Hypothalamus (tissue), 51 donors: ENCODE measurements around the gene TPD52L1.
"Not testable (repeated sequence)": the region's sequence is repeated elsewhere in the genome, so short reads cannot be mapped to it uniquely, and the experiment has no call there.

Experiments used
- DNase-seq, 51 donors: peaks; one replicate each; lab custom pipeline; 2025; lab: John Stamatoyannopoulos, UW

Gene TPD52L1

DNA sequence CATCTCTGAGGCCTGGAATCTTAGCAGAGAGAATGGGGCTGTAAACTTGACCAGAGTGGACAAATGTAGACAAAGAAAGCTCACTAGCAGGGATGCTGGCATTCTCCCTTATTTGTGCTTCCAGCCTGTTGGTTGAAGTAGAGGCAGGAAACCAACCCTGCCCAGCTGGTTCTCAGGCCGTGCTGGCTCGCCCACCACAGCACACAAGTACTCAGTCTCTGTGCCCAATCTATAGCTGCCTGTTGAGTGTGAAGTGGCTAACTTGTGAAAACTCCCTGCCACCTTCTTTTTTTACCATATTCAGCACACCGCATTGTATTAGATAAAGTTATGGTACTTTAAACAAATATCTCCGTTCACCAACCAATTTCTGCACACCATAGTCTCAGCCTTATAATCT lies 110.9 kb downstream of the TPD52L1 start:
- DNase-seq, result no peak

GRCh38 chr6:125267806-125268523 lies 114.4 kb downstream of the TPD52L1 start:
- no peak for DNase-seq

- no peak for DNase-seq
These were observed 115.2 kb downstream of the TPD52L1 start for GRCh38 chr6:125268765-125269164.

- no peak for DNase-seq
These were observed 115.9 kb downstream of the TPD52L1 start for GRCh38 chr6:125269328-125269985.

DNA sequence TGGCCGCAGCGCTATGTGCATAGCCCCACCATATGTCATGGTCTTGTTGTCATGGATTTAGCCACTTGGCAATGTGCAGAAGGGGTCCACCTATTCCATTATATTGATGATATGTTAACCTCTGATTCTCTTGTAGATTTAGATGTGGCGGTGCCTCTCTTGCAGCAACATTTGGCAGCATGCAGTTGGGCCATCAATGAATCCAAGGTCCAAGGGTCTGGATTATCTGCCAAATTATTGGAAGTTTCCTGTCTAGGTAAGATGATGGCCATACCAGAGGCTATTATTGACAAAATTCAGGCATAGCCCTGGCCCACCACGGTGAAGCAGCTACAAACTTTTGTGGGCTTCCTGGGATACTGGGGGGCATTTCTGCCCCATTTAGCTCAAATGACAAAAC lies 116.8 kb downstream of the TPD52L1 start:
- no peak for DNase-seq

GRCh38 chr6:125271486-125272159 lies 118.0 kb downstream of the TPD52L1 start:
- DNase-seq, result no peak

GRCh38 chr6:125273251-125273650 lies 119.7 kb downstream of the TPD52L1 start:
- DNase-seq, result no peak

DNA sequence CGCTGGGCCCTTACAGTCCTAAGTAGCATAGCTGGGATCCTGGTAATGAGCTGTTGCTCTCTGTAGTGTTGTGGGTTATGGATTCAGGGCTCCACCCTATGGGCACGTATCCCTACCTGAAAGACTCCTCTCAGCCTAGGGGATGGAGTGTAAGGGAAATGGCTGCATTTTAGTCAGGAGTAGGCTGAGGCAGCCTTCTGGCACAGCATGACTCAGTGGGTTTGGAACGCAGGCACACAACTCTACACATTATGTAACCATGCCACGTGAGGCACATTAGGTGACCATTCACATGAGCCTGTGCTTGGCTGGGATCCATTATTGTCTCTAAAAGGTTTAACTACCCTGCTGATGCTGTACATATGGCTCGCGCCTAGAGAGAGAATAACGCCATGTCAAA lies 120.4 kb downstream of the TPD52L1 start:
- DNase-seq, result no peak

GRCh38 chr6:125274935-125275334 lies 121.4 kb downstream of the TPD52L1 start:
- peak in 1 of 51 donors; percentile 30 for DNase-seq

GRCh38 chr6:125275779-125276178 lies 122.2 kb downstream of the TPD52L1 start:
- DNase-seq, result no peak

DNA sequence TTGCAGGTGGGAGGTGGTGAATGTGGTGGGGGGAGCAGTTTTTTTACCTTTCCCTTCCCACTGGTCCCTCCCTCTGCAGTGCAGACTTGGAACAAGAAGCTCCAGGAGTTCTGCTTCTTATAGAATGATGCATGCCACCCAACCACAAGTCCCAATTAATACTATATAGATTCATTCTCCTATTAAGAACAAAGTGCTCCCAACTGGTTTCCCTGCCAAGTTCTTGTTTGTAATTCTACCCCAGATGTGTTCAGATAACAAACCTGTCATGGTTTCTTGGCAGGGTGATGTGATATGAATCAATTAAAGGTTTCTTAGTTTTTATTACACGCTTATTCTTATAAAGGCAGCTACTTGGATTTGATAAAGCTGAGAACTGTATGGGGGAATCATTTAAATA lies 124.3 kb downstream of the TPD52L1 start:
- DNase-seq, result no peak

GRCh38 chr6:125279961-125280360 lies 126.4 kb downstream of the TPD52L1 start:
- no peak for DNase-seq

DNA sequence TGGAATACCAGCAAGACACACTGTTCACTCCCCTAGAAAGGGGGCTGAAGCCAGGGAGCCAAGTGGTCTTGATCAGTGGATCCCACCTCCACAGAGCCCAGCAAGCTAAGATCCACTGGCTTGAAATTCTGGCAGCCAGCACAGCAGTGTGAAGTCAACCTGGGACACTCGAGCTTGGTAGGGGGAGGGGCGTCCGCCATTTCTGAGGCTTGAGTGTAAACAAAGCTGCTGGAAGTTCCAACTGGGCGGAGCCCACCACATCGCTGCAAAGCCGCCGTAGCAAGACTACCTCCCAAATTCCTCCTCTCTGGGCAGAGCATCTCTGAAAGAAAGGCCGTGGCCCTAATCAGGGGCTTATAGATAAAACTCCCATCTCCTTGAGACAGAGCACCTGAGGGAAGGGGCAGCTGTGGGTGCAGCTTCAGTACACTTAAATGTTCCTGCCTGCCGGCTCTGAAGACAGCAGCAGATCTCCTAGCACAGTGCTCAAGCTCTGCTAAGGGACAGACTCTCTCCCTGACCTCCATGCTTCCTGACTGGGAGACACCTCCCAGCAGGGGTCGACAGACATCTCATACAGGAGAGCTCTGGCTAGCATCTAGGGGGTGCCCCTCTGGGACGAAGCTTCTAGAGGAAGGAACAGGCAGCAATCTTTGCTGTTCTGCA lies 126.9 kb downstream of the TPD52L1 start:
- DNase-seq, result not testable (repeated sequence)

DNA sequence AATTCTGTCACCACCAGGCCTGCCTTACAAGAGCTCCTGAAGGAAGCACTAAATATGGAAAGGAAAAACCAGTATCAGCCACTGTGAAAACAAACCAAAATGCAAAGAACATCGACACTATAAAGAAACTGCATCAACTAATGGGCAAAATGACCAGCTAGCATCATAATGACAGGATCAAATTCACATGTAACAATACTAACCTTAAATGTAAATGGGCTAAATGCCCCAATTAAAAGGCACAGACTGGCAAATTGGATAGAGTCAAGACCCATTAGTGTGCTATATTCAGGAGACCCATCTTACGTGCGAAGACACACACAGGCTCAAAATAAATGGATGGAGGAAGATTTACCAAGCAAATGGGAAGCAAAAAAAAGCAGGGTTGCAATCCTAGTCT lies 128.9 kb downstream of the TPD52L1 start:
- not testable (repeated sequence) for DNase-seq

- DNase-seq, result no peak
These were observed 131.8 kb downstream of the TPD52L1 start for GRCh38 chr6:125285353-125285752.

DNA sequence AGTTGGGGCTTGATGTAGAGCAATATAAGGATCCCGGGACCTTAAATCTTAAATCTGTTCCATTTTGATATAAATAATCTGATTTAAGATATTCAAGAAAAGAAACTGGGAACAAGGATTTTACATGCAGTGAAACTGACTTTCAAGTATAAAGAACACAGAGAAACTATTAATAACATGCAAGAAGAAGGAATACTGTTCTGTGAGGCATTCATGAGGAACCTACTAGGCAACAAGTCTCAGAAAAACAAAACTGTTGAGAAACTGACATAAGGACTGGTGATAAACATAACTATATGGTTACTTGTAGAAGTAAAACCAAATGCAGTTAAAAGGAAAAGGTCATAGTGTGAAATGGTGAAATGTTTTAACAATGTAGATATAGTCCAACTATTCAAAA lies 132.4 kb downstream of the TPD52L1 start:
- DNase-seq, result no peak

- DNase-seq, result no peak
These were observed 134.1 kb downstream of the TPD52L1 start for GRCh38 chr6:125287718-125288117.

GRCh38 chr6:125293587-125293986 lies 140.0 kb downstream of the TPD52L1 start:
- DNase-seq, result no peak

DNA sequence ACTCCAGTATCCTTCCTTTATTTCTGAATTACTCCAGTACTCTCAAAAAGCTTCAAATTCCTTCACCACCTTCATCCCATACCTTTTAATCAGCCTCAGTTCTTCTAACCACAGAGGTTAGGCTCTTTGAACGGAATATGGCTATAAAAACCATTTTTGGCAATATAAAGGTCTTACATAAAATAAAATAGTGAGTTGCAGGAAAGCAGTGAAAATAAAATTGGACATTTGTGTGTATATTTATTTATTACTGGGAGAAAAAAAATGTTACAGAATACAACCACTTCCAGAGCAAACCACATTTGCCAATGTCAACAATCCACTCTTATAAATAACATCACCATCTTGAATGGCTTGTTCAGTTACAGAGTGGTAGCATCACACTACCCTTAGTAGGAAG lies 140.5 kb downstream of the TPD52L1 start:
- no peak for DNase-seq

GRCh38 chr6:125294925-125295324 lies 141.4 kb downstream of the TPD52L1 start:
- no peak for DNase-seq

GRCh38 chr6:125296471-125296870 lies 142.9 kb downstream of the TPD52L1 start:
- DNase-seq, result no peak
